Measurements from ENCODE around the gene CDH13. TPM values are rescaled to one million over a fixed set of nuclear protein-coding genes. Genes with fewer than 3 reads are reported as not detected.

CDH13 gene
- total RNA-seq, 1 experiment from 2014 or later: 2.1 TPM

- ChIA-PET POLR2A (ENCODE audit: low non-redundant PET) (no interaction called here), CTCF (no interaction called here)
- BruUV-seq (replicated peaks): no TSS peak
- no peaks in the 10 kb centered on the region for H3K9me3 ChIP-seq (ENCODE audit: low read depth, low read length, poor library complexity, severe bottlenecking)
- TF ChIP-seq EZH2 (IDR thresholded peaks at IDR 0.05; ENCODE audit: borderline replicate concordance, low read depth, low read length, poor library complexity, severe bottlenecking): no peak
- no peak for TF ChIP-seq CTCF (conservative IDR thresholded peaks at IDR 0.05; ENCODE audit: low read depth, low read length)
- no peak overlapping the region for H3K4me3 ChIP-seq (ENCODE audit: low read depth, low read length, poor library complexity, severe bottlenecking)
- no peak overlapping the region for H3K27ac ChIP-seq (ENCODE audit: low read depth, low read length, poor library complexity, severe bottlenecking)
- H3K36me3 ChIP-seq (ENCODE audit: insufficient read depth, low read length, poor library complexity, severe bottlenecking): no peaks in the 10 kb centered on the region
- no peaks in the 10 kb centered on the region for H3K4me1 ChIP-seq (ENCODE audit: insufficient read depth, low read length, poor library complexity, severe bottlenecking)
- DNase-seq (ENCODE audit: low spot score): no peak
- peaks cover 7% of the 10 kb centered on the region for H3K27me3 ChIP-seq (replicated peaks; ENCODE audit: insufficient read depth, low read depth, low read length, poor library complexity)
- intact Hi-C loops (cut with micrococcal nuclease; ENCODE audit: unreplicated experiment): no loop called here
Measured at GRCh38 chr16:83365166-83365565, 738.4 kb downstream of the CDH13 start.

- intact Hi-C loops (cut with micrococcal nuclease; ENCODE audit: unreplicated experiment): no loop called here
- ChIA-PET POLR2A (ENCODE audit: low non-redundant PET) (no interaction called here), CTCF (no interaction called here)
- no peaks in the 10 kb centered on the region for H3K36me3 ChIP-seq (ENCODE audit: insufficient read depth, low read length, poor library complexity, severe bottlenecking)
- H3K4me1 ChIP-seq (ENCODE audit: insufficient read depth, low read length, poor library complexity, severe bottlenecking): no peaks in the 10 kb centered on the region
- no peak overlapping the region for H3K4me3 ChIP-seq (ENCODE audit: low read depth, low read length, poor library complexity, severe bottlenecking)
- H3K9me3 ChIP-seq (ENCODE audit: low read depth, low read length, poor library complexity, severe bottlenecking): no peaks in the 10 kb centered on the region
- TF ChIP-seq EZH2 (IDR thresholded peaks at IDR 0.05; ENCODE audit: borderline replicate concordance, low read depth, low read length, poor library complexity, severe bottlenecking) (no peak), CTCF (conservative IDR thresholded peaks at IDR 0.05; ENCODE audit: low read depth, low read length) (no peak)
- no peak overlapping the region for H3K27ac ChIP-seq (ENCODE audit: low read depth, low read length, poor library complexity, severe bottlenecking)
- BruUV-seq (replicated peaks): no TSS peak
- no peak for DNase-seq (ENCODE audit: low spot score)
- peaks cover 8% of the 10 kb centered on the region for H3K27me3 ChIP-seq (replicated peaks; ENCODE audit: insufficient read depth, low read depth, low read length, poor library complexity)
Measured at GRCh38 chr16:83366228-83366627, 739.5 kb downstream of the CDH13 start.

GRCh38 chr16:83374979-83375378 lies 748.2 kb downstream of the CDH13 start:
- BruUV-seq (replicated peaks): no TSS peak
- DNase-seq (ENCODE audit: low spot score): no peak
- H3K9me3 ChIP-seq (ENCODE audit: low read depth, low read length, poor library complexity, severe bottlenecking): no peaks in the 10 kb centered on the region
- TF ChIP-seq CTCF (conservative IDR thresholded peaks at IDR 0.05; ENCODE audit: low read depth, low read length) (no peak), EZH2 (IDR thresholded peaks at IDR 0.05; ENCODE audit: borderline replicate concordance, low read depth, low read length, poor library complexity, severe bottlenecking) (no peak)
- H3K27ac ChIP-seq (ENCODE audit: low read depth, low read length, poor library complexity, severe bottlenecking): no peak overlapping the region
- H3K36me3 ChIP-seq (ENCODE audit: insufficient read depth, low read length, poor library complexity, severe bottlenecking): no peaks in the 10 kb centered on the region
- peaks cover 3% of the 10 kb centered on the region for H3K27me3 ChIP-seq (replicated peaks; ENCODE audit: insufficient read depth, low read depth, low read length, poor library complexity)
- CTCF ChIA-PET: no interaction called here
- H3K4me3 ChIP-seq (ENCODE audit: low read depth, low read length, poor library complexity, severe bottlenecking): no peak overlapping the region
- POLR2A ChIA-PET (ENCODE audit: low non-redundant PET): no interaction called here
- intact Hi-C loops (cut with micrococcal nuclease; ENCODE audit: unreplicated experiment): no loop called here
- H3K4me1 ChIP-seq (ENCODE audit: insufficient read depth, low read length, poor library complexity, severe bottlenecking): no peaks in the 10 kb centered on the region

Measured in A673 (cell line).